Skeletal muscle tissue (tissue), 4 donors: ENCODE measurements around the gene SPATA46. TPM values are rescaled to one million over a fixed set of nuclear protein-coding genes. Genes with fewer than 3 reads are reported as not detected.

ENCODE experiments used
- H3K27ac ChIP-seq: one replicate; pipeline ENCODE4 v1.7.0; 2013; ENCODE audit warnings: mild to moderate bottlenecking, low read depth, low read length, inconsistent platforms
- H3K27me3 ChIP-seq, 3 donors: one replicate each; pipeline ENCODE4 v1.7.0; 2013; ENCODE audit warnings: low read length in 3 of 3; ENCODE audit not compliant: control insufficient read depth in 3 of 3, insufficient read depth in 3 of 3
- H3K36me3 ChIP-seq, 3 donors: one replicate each; pipeline ENCODE4 v1.7.0; 2013; ENCODE audit warnings: low read length in 3 of 3; ENCODE audit not compliant: control insufficient read depth in 3 of 3, insufficient read depth in 3 of 3
- H3K4me1 ChIP-seq, 3 donors: one replicate each; pipeline ENCODE4 v1.7.0; 2013; ENCODE audit warnings: low read length in 3 of 3, mild to moderate bottlenecking in 3 of 3; ENCODE audit not compliant: control insufficient read depth in 3 of 3, insufficient read depth in 3 of 3
- H3K4me3 ChIP-seq, 3 donors: one replicate each; pipeline ENCODE4 v1.7.0; 2013; ENCODE audit warnings: low read length in 3 of 3
- H3K9ac ChIP-seq, 3 donors: one replicate each; pipeline ENCODE4 v1.7.0; 2013; ENCODE audit warnings: low read length in 3 of 3, mild to moderate bottlenecking in 3 of 3, moderate library complexity in 2 of 3, low read depth in 1 of 3
- H3K9me3 ChIP-seq, 3 donors: one replicate each; pipeline ENCODE4 v1.7.0; 2013; ENCODE audit warnings: low read length in 3 of 3; ENCODE audit not compliant: control insufficient read depth in 3 of 3
- total RNA-seq: library from RNA; depleted of rRNA; stranded (reverse); fragments of >200 nt; gene quantifications from one replicate; pipeline ENCODE4 v1.2.3, GENCODE V29; 2014
- donor health status: Osteomylitis.

Gene SPATA46
- total RNA-seq, 1 donor from 2014 or later: not detected

GRCh38 chr1:162385702-162386101, 9.0 kb upstream of the SPATA46 start:
- no peaks in the 10 kb centered on the region for H3K36me3 ChIP-seq
- no peaks in the 10 kb centered on the region for H3K4me1 ChIP-seq
- H3K27ac ChIP-seq: no peak overlapping the region
- no peak overlapping the region for H3K4me3 ChIP-seq
- no peak overlapping the region for H3K9ac ChIP-seq
- H3K9me3 ChIP-seq: no peaks in the 10 kb centered on the region
- peaks cover 12 to 24% (median 17%) of the 10 kb centered on the region in 3 donors for H3K27me3 ChIP-seq

DNA sequence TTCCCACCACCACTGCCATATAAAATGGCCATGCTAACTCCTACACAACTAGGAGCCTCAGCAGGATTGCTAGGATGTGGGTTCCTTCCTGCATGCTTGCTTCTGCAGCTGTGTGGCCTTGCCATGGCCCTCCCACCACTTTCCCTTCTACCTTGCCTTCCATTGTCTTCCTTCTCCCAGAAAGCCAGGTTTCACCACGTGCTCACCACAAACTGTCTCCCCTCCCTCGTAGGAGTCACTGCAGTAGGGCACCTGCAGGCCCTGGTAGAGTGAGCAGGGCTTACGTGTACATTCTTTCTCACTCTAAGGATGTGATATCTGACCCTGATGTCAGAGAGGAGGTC, 8.6 kb upstream of the SPATA46 start:
- no peaks in the 10 kb centered on the region for H3K9me3 ChIP-seq
- H3K4me1 ChIP-seq: no peaks in the 10 kb centered on the region
- H3K36me3 ChIP-seq: no peaks in the 10 kb centered on the region
- H3K27ac ChIP-seq: no peak overlapping the region
- no peak overlapping the region for H3K4me3 ChIP-seq
- H3K9ac ChIP-seq: no peak overlapping the region
- peaks cover 12 to 22% (median 12%) of the 10 kb centered on the region in 3 donors for H3K27me3 ChIP-seq

GRCh38 chr1:162384601-162385279, 8.1 kb upstream of the SPATA46 start:
- peaks cover 8 to 17% (median 8%) of the 10 kb centered on the region in 3 donors for H3K27me3 ChIP-seq
- H3K36me3 ChIP-seq: no peaks in the 10 kb centered on the region
- no peaks in the 10 kb centered on the region for H3K4me1 ChIP-seq

DNA sequence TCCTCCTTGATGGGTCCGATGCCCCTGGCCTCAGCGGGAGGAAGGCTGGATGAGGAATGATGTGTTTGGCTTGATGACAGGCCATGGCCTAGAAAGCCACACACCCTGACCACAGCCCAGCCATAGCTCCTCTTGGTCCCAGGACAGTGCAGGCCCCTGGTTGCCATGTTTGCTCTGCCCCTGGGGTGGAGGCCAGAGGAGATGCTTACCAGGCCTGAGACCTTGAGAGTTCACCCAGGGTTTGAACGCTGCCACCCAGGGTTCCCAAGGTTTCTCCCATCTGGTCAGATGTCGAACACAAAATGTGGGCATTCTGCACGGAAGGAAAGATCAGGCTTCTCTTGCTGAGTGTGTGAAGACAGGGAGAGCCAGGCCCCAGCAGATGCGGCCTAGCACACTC, 7.5 kb upstream of the SPATA46 start:
- Histone ChIP-seq H3K4me3 (no peak overlapping the region), H3K36me3 (no peaks in the 10 kb centered on the region), H3K27me3 (peaks cover 4 to 17% (median 5%) of the 10 kb centered on the region in 3 donors), H3K9me3 (no peaks in the 10 kb centered on the region), H3K4me1 (no peaks in the 10 kb centered on the region), H3K9ac (no peak overlapping the region), H3K27ac (no peak overlapping the region)

More at GRCh38 chr1:162384601-162385279, 8.1 kb upstream of the SPATA46 start:
- Histone ChIP-seq H3K4me3 (no peak overlapping the region), H3K9me3 (no peaks in the 10 kb centered on the region), H3K9ac (no peak overlapping the region), H3K27ac (no peak overlapping the region)

GRCh38 chr1:162383516-162383915, 6.9 kb upstream of the SPATA46 start:
- Histone ChIP-seq H3K9ac (no peak overlapping the region), H3K4me3 (no peak overlapping the region), H3K36me3 (no peaks in the 10 kb centered on the region), H3K27me3 (peaks cover 4 to 11% (median 5%) of the 10 kb centered on the region in 3 donors), H3K4me1 (no peaks in the 10 kb centered on the region), H3K27ac (no peak overlapping the region), H3K9me3 (no peaks in the 10 kb centered on the region)

DNA sequence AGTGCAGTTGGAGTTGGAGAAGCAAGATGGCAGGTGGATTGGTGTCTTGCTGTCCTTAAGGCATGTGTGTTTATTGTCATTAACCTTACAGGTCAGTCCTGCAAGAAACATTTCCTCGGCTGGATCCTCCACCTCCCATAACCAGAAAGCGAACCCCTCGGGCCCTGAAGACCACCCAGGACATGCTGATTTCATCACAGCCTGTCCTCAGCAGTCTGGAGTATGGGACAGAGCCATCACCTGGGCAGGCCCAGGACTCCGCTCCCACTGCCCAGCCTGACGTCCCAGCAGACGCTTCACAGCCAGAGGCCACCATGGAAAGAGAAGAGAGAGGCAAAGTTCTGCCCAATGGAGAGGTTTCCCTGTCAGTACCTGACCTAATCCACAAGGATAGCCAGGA, 6.4 kb upstream of the SPATA46 start:
- Histone ChIP-seq H3K9me3 (no peaks in the 10 kb centered on the region), H3K9ac (no peak overlapping the region), H3K27ac (no peak overlapping the region), H3K36me3 (no peaks in the 10 kb centered on the region), H3K27me3 (peaks cover 4 to 9% (median 5%) of the 10 kb centered on the region in 3 donors), H3K4me3 (no peak overlapping the region), H3K4me1 (no peaks in the 10 kb centered on the region)

DNA sequence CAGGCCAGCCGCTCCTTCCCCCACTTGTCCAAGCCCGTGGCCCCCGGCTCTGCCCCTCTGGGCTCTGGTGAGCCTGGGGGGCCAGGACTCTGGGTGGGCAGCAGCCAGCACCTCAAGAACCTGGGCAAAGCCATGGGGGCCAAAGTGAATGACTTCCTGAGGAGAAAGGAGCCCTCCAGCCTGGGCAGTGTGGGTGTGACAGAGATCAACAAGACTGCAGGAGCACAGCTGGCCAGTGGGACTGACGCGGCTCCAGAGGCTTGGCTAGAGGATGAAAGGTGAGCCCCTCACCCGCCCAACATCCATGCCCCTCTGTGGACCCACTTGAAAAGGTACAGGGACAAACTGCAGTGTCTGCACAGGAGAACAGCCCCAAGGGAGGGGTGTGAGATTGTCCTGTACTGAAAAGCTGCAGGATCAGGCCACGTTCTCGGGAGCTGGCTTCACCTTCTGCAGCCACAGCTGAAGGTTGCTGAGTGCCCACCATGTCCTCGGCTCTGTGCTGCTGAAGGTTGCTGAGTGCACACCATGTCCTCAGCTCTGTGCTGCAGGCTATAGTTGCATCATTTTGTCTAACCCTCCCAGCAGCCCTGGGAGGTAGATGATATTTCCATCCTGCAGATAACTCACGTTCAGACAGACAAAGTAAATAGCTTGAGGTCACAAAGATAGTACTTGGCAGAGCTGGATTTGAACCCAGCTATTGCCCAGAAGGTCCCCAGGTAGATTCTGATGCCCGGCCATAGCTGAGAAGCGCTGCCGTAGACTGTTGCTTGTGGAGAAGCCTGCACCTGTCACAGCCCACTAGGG, 5.5 kb upstream of the SPATA46 start:
- Histone ChIP-seq H3K27ac (no peak overlapping the region), H3K36me3 (no peaks in the 10 kb centered on the region), H3K4me1 (no peaks in the 10 kb centered on the region), H3K9me3 (no peaks in the 10 kb centered on the region), H3K9ac (no peak overlapping the region), H3K27me3 (peaks cover 0 to 5% (median under 1%) of the 10 kb centered on the region in 3 donors), H3K4me3 (no peak overlapping the region)

DNA sequence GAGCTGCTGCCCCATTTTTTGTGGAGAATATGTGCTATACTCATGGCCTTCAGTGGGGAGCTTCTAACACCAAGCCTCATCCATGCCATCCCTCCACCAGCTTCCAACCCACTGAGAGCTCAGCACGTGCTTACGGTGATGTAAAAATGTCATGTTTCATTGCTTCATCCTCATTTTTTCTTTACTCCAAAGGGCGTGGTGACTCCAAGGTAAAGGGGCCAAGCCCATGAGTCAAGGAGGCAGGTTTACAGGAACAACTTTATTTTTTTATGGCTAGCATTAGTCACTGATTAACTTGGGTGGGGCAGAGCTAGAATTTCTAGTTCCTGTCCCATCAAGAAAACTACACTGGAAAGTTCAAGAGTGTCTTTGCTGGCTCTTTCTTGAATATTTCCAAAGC, 4.7 kb upstream of the SPATA46 start, which contains the start of gene C1orf226:
C1orf226 (plus strand) TSS at position 346 of the 400 bp plus-strand sequence. CDS start 174 bp downstream, outside the sequence.
- Histone ChIP-seq H3K4me3 (no peak within 1 kb of the TSS), H3K4me1 (no peaks in the 10 kb centered on the region), H3K36me3 (no peaks in the 10 kb centered on the region), H3K9ac (no peak within 1 kb of the TSS), H3K27ac (no peak within 1 kb of the TSS), H3K27me3 (no peaks in the 10 kb centered on the region), H3K9me3 (no peaks in the 10 kb centered on the region)

DNA sequence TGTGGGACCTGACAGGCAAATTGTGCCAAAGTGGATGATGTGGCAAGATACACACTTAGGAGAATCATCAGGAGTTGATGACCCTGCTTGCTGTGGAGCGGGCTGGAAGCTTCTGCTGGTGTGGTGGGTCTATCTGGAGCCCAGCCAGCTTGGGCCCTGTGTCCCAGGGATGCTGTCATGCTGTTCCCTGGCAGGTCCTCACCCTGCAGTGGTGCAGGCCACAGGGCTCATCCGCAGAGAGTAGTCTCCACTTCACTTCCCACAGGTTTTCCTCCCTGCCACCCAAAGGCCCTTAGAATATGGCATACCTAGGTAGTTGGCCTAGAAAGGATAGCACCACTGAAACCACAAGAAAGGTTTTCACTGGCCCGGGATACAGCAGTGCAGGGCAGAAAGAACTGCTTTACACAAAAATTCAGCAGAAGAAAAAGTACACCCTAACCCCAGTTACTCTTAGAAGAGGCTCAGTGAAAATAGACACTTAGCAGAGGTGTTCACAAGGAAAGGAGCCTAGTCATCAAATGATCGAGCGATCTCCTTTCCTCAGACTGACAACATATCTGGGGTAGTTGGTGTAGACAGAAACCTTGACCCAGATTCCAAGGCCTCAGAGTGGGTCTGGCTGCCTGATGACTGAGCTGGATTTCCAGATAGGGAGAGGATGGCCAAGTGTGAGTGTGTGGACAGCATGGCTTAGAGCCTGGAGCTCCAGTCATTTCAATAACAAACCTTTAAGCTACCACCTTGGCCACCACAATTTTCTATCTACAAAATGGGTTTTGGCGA, 3.6 kb upstream of the SPATA46 start:
- H3K9ac ChIP-seq: no peak overlapping the region
- H3K4me3 ChIP-seq: no peak overlapping the region
- no peaks in the 10 kb centered on the region for H3K36me3 ChIP-seq
- no peak overlapping the region for H3K27ac ChIP-seq
- H3K9me3 ChIP-seq: no peaks in the 10 kb centered on the region
- H3K27me3 ChIP-seq: no peaks in the 10 kb centered on the region
- no peaks in the 10 kb centered on the region for H3K4me1 ChIP-seq
